ENCODE data around the gene MRPS21.

MRPS21 gene

DNA sequence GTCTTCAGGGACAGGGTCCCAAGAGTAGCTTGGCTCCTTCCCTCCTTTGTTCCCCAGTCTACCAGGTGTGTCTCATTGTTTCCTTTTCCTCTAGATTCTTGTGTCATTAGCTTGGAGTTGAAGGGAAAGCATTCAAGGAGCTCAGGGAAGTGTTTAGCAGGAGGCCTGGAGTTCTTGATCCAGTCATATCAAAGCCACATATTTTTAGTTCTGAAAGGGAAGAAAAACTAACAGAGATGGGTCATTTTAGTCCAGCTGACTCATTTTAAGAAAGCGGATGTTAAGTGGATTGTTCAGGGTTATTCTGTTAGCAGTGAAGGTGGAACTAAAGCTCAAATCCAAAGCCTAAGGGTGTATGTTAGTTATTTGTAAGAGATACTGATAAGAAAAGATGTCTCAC lies 20.4 kb upstream of the MRPS21 start:
- H3K27me3 Mint-ChIP-seq (ENCODE audit: low read depth) = peaks cover 6% of the 10 kb centered on the region
- TF ChIP-seq, protein P1, sequence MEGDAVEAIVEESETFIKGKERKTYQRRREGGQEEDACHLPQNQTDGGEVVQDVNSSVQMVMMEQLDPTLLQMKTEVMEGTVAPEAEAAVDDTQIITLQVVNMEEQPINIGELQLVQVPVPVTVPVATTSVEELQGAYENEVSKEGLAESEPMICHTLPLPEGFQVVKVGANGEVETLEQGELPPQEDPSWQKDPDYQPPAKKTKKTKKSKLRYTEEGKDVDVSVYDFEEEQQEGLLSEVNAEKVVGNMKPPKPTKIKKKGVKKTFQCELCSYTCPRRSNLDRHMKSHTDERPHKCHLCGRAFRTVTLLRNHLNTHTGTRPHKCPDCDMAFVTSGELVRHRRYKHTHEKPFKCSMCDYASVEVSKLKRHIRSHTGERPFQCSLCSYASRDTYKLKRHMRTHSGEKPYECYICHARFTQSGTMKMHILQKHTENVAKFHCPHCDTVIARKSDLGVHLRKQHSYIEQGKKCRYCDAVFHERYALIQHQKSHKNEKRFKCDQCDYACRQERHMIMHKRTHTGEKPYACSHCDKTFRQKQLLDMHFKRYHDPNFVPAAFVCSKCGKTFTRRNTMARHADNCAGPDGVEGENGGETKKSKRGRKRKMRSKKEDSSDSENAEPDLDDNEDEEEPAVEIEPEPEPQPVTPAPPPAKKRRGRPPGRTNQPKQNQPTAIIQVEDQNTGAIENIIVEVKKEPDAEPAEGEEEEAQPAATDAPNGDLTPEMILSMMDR (IDR thresholded peaks at IDR 0.05; ENCODE audit: unreplicated experiment in 3 of 3) = no peak
- peaks cover 35% of the 10 kb centered on the region for H3K4me1 Mint-ChIP-seq
- H3K27ac Mint-ChIP-seq = peak overlapping the region; percentile 97 to 98 (median 97)
- H3K36me3 Mint-ChIP-seq (ENCODE audit: low read depth) = peaks cover 24% of the 10 kb centered on the region
- H3K4me3 Mint-ChIP-seq = peak overlapping the region; percentile 84 to 90 (median 88)
- no peaks in the 10 kb centered on the region for H3K9me3 Mint-ChIP-seq

DNA sequence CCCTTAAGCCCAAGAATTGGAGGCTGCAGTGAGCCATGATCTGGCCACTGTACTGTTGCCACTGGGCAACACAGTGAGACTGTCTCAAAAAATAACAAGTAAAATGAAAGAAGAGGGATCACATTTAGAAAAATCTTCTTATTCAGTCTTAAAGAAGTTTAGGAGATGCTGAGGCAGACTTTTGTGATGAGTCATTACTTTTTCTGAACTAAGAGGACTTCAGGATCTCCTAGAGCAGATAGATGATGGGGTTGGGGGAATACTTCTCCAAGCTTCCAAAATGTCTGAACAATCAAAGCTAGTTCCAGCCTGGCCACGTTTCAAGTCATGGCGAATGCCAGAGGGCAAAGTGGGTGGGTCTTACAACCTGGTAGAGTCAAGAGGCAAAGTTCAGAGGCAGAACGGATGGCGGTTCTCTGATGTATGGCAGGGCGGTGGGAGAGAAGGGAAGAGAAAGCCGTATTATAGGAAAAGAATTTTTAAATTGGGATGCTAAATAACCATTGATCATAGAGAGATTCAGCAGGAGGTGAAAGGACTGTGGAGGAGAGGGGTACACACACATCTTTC lies 13.4 kb upstream of the MRPS21 start:
- TF ChIP-seq, protein P1 (IDR thresholded peaks at IDR 0.05; ENCODE audit: unreplicated experiment in 3 of 3) = no peak
- H3K27me3 Mint-ChIP-seq (ENCODE audit: low read depth) = peaks cover 6% of the 10 kb centered on the region
- H3K4me3 Mint-ChIP-seq = peak overlapping the region; percentile 47 to 70 (median 68)
- H3K27ac Mint-ChIP-seq = no peak overlapping the region
- H3K4me1 Mint-ChIP-seq = peaks cover 31% of the 10 kb centered on the region
- H3K36me3 Mint-ChIP-seq (ENCODE audit: low read depth) = peaks cover 47% of the 10 kb centered on the region
- H3K9me3 Mint-ChIP-seq = no peaks in the 10 kb centered on the region

DNA sequence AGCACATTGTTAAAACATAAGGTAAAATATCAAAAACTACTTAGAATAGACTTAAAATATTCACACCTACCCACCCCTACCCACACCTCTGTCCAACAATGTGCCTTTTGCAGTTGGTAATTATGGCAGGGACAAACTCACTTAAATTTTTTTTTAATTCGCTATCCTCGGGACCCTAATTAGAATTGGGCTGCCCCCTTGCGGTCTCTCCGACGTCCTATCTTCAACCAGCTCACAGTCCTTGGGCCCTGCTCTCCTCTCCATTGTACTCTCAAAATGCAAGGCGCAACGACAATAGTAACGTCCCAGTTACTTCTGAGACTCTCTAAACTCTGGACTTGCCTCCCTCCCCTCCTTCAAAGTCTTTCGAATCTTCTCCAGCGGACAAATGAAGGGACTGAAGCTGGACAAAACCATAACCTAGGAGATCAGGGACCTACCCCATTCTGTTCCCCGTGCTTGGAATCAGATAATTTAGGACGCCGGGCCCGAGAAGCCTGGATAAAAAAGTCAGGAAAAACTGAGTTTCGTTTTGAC lies 12.4 kb upstream of the MRPS21 start:
- H3K4me1 Mint-ChIP-seq = peaks cover 31% of the 10 kb centered on the region
- peaks cover 39% of the 10 kb centered on the region for H3K36me3 Mint-ChIP-seq (ENCODE audit: low read depth)
- peaks cover under 1% of the 10 kb centered on the region for H3K27me3 Mint-ChIP-seq (ENCODE audit: low read depth)
- H3K4me3 Mint-ChIP-seq = peak overlapping the region; percentile 83 to 89 (median 84)
- TF ChIP-seq, protein P1 (IDR thresholded peaks at IDR 0.05; ENCODE audit: unreplicated experiment in 3 of 3) = peak; percentile 59 to 71 (median 69)
- H3K27ac Mint-ChIP-seq = peak overlapping the region; percentile 26 to 53 (median 44)
- H3K9me3 Mint-ChIP-seq = no peaks in the 10 kb centered on the region

DNA sequence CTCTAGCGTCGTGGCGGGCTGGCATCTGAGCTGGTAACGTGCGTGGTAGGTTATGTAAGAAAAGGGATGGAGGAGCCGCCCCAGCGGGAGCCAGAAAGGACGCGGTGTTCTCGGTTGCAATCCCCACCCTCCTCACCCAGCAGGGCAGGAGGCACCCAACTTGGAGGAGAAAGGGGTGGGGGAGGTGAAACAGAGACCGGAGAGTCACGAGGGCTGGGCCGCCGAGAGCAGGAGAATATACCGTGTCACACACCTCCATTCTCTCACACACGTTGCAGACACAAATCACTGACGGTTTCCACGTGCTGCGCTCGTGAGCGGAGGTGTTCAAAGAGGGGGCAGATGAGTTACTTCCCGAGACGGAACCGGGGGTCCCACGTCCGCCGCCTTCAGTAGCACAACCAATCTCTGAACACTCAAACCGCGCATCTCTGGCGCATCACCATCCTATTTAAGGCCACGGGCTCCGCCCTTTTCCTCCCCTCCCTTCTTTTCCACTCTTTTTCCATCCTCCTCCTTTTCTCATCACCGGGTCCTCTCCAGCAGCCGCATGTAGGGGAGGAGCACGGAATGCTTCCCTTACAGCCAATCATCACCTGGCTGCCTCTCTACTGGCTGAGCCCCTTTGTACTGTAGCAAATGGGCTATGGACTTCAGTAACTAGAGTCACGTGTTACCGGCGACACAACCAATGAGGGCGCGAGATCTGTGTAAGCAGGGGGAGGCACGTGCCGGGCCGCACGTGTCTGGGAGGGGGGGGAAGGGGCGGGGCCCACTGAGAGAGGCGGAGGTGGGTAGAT lies 11.7 kb upstream of the MRPS21 start, which contains the start of gene CIART:
CIART (plus strand) TSS at position 797 of the 800 bp plus-strand sequence. CDS start 714 bp downstream, outside the sequence.
- TF ChIP-seq, protein P1 (IDR thresholded peaks at IDR 0.05; ENCODE audit: unreplicated experiment in 3 of 3) = no peak
- Mint-ChIP-seq H3K4me1 (peaks cover 31% of the 10 kb centered on the region), H3K9me3 (no peaks in the 10 kb centered on the region), H3K36me3 (ENCODE audit: low read depth) (peaks cover 38% of the 10 kb centered on the region), H3K27me3 (ENCODE audit: low read depth) (no peaks in the 10 kb centered on the region), H3K27ac (peak within 1 kb of the TSS; percentile 44 to 81 (median 64)), H3K4me3 (peak within 1 kb of the TSS; percentile 83 to 89 (median 84))

DNA sequence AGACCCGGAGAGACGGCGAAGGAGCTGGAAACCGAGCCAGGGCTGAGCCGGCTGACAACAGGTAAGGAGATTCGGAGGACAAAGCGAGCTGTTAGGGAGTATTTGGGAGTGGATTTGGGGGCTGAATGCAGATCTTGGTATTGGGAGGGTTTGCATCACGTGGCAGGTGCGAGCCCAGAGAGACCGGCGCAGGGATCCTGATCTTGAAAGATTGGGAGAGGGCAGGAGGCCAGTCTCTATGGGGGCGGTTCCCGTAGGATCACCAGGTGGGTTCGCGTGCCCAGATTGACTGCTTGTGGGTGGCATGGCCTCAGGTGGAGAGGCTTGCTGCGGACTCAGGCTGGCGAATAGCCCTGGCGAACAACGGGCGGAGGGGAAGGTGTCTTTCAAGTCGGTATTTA lies 11.1 kb upstream of the MRPS21 start:
- TF ChIP-seq, protein P1 (IDR thresholded peaks at IDR 0.05; ENCODE audit: unreplicated experiment in 3 of 3) = no peak
- no peaks in the 10 kb centered on the region for H3K9me3 Mint-ChIP-seq
- H3K27ac Mint-ChIP-seq = peak overlapping the region; percentile 23 to 81 (median 64)
- H3K27me3 Mint-ChIP-seq (ENCODE audit: low read depth) = no peaks in the 10 kb centered on the region
- peaks cover 31% of the 10 kb centered on the region for H3K4me1 Mint-ChIP-seq
- H3K4me3 Mint-ChIP-seq = peak overlapping the region; percentile 83 to 89 (median 84)
- H3K36me3 Mint-ChIP-seq (ENCODE audit: low read depth) = peaks cover 36% of the 10 kb centered on the region
